ENCODE results near the gene APLP2.
"Not testable (repeated sequence)": the region's sequence is repeated elsewhere in the genome, so short reads cannot be mapped to it uniquely, and the experiment has no call there.

The APLP2 gene

DNA sequence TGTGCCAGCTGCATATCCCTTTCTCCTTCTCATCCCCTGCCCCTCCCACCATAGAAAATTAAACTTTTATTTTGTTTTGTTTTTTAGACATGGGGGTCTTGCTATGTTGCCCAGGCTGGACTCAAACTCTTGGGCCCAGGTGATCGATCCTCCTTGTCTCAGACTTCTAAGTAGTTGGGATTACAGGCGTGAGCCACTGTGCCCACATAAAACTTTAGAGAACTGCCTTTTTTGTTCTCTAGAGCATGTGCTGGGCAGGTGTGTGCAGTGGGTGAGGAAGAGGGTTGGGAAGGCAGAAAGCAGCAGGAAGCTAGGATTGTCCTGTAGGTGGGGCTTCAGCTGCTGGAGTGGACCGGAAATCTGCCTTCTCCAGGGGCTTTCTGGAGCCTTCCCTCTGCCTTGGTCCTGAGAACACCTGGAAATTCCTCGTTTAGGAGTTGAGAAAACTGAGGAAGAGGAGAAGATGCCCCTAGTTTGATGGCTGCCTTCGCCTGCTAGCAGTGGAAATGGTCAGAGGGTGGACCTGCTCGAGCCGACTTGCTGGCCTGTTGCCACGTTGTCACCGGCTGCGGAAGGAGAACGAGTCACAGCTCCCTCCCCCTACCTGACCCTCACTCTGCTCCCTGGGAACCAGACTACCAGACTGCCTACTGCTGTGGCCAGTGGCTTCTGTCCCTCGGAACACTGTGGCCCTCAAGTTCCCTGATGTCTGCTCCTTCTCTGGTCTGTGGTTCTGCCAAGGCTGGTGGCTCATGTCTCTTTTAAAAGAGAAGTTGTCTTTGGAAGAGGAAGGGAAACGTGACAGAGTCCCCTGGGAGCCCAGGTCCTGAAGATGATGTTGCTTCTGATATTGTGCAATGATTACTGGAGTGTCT is 93.9 kb downstream of the APLP2 start:
- Mint-ChIP-seq H3K27me3 (peaks cover 90% of the 10 kb centered on the region), H3K4me1 (peaks cover 13% of the 10 kb centered on the region), H3K4me3 (no peak overlapping the region), H3K27ac (ENCODE audit: low read depth) (no peak overlapping the region), H3K9me3 (no peaks in the 10 kb centered on the region), H3K36me3 (ENCODE audit: insufficient read depth) (no peaks in the 10 kb centered on the region)
- DNase-seq (ENCODE audit: low spot score in 2 of 2) (no peak), ATAC-seq (replicated peaks; ENCODE audit: extremely low read depth, poor library complexity, severe bottlenecking) (no peak)

DNA sequence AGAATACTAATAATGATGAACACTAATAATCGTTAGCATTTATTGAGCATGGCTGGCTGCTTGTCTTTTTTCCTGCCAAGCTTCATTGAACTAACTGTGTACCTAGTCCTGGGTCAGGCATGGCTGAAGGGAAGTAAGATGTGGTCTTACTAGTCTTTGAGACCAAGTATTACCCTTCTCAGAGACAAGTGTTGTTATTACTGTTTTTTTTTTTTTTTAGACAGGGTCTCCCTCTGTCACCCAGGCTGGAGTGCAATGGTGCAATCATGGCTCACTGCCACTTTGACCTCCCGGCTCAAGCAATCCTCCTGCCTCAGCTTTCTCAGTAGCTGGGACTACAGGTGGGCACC is 94.5 kb downstream of the APLP2 start:
- H3K36me3 Mint-ChIP-seq (ENCODE audit: insufficient read depth) = no peaks in the 10 kb centered on the region

DNA sequence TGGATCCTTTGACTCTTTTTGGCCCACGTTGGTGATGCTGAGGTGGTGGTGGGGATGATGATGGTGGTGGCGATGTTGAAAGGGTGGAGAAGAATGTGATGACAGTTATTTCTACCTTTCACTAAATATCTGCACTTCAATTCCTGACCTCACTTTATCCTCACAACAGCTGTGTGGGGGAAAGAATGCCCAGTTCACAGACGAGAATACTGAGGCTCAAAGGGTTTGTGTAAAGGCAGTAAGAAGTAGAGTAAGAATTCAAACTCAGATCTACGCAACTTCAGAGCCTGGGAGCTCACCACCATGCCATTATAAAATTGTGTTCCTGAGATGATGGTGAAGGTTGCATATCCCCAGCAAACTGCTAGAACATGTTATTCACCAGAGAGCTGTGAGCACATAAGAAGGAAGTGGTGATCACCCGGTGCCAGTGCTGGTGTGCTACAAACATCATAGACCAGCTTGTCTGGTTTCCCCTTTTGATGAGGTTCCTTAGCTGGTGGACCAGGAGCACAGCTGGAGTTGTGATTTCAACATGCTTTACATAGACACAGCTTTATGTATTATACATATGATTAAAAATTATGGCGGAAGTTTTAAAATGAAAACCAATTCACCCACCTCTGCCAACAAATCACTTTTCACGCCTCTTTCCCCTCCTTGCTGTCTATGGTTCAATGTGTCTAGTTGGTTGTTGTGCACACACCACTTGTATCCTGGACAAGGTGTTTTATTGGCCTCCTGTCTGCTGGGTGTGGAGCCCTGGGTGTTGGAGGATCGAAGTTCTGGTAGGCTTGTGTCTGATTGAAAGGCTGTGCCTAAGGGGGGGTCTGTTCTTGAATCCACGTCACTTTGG is 96.1 kb downstream of the APLP2 start:
- no peak for DNase-seq (ENCODE audit: low spot score in 2 of 2)
- ATAC-seq (replicated peaks; ENCODE audit: extremely low read depth, poor library complexity, severe bottlenecking) = no peak
- Mint-ChIP-seq H3K9me3 (no peaks in the 10 kb centered on the region), H3K36me3 (ENCODE audit: insufficient read depth) (no peaks in the 10 kb centered on the region), H3K4me1 (peaks cover 5% of the 10 kb centered on the region), H3K27ac (ENCODE audit: low read depth) (no peak overlapping the region), H3K27me3 (peaks cover 95% of the 10 kb centered on the region), H3K4me3 (no peak overlapping the region)

More for the DNA sequence above, 94.5 kb downstream of the APLP2 start:
- Mint-ChIP-seq H3K4me3 (no peak overlapping the region), H3K4me1 (peaks cover 6% of the 10 kb centered on the region), H3K27ac (ENCODE audit: low read depth) (no peak overlapping the region), H3K27me3 (peaks cover 90% of the 10 kb centered on the region), H3K9me3 (no peaks in the 10 kb centered on the region)
- no peak for DNase-seq (ENCODE audit: low spot score in 2 of 2)
- ATAC-seq (replicated peaks; ENCODE audit: extremely low read depth, poor library complexity, severe bottlenecking) = no peak

GRCh38 chr11:130166457-130166784 is 96.7 kb downstream of the APLP2 start:
- Mint-ChIP-seq H3K27me3 (peaks cover 89% of the 10 kb centered on the region), H3K4me1 (peaks cover 4% of the 10 kb centered on the region), H3K36me3 (ENCODE audit: insufficient read depth) (no peaks in the 10 kb centered on the region), H3K9me3 (no peaks in the 10 kb centered on the region), H3K27ac (ENCODE audit: low read depth) (no peak overlapping the region), H3K4me3 (no peak overlapping the region)
- peak; percentile 19 for ATAC-seq (replicated peaks; ENCODE audit: extremely low read depth, poor library complexity, severe bottlenecking)
- no peak for DNase-seq (ENCODE audit: low spot score in 2 of 2)

- H3K9me3 Mint-ChIP-seq = no peaks in the 10 kb centered on the region
- no peak for ATAC-seq (replicated peaks; ENCODE audit: extremely low read depth, poor library complexity, severe bottlenecking)
- H3K4me3 Mint-ChIP-seq = no peak overlapping the region
- H3K27ac Mint-ChIP-seq (ENCODE audit: low read depth) = no peak overlapping the region
- H3K36me3 Mint-ChIP-seq (ENCODE audit: insufficient read depth) = no peaks in the 10 kb centered on the region
- H3K27me3 Mint-ChIP-seq = peaks cover 82% of the 10 kb centered on the region
- no peaks in the 10 kb centered on the region for H3K4me1 Mint-ChIP-seq
- no peak for DNase-seq (ENCODE audit: low spot score in 2 of 2)
Measured at GRCh38 chr11:130167146-130167545, 97.5 kb downstream of the APLP2 start.

GRCh38 chr11:130168105-130168504 is 98.4 kb downstream of the APLP2 start:
- H3K27me3 Mint-ChIP-seq = peaks cover 79% of the 10 kb centered on the region
- H3K4me3 Mint-ChIP-seq = no peak overlapping the region
- H3K9me3 Mint-ChIP-seq = no peaks in the 10 kb centered on the region
- H3K4me1 Mint-ChIP-seq = no peaks in the 10 kb centered on the region
- no peaks in the 10 kb centered on the region for H3K36me3 Mint-ChIP-seq (ENCODE audit: insufficient read depth)
- no peak for DNase-seq (ENCODE audit: low spot score in 2 of 2)
- ATAC-seq (replicated peaks; ENCODE audit: extremely low read depth, poor library complexity, severe bottlenecking) = no peak
- no peak overlapping the region for H3K27ac Mint-ChIP-seq (ENCODE audit: low read depth)

GRCh38 chr11:130170345-130170744 is 100.7 kb downstream of the APLP2 start:
- no peak overlapping the region for H3K4me3 Mint-ChIP-seq
- no peak overlapping the region for H3K27ac Mint-ChIP-seq (ENCODE audit: low read depth)
- H3K36me3 Mint-ChIP-seq (ENCODE audit: insufficient read depth) = no peaks in the 10 kb centered on the region
- no peak for ATAC-seq (replicated peaks; ENCODE audit: extremely low read depth, poor library complexity, severe bottlenecking)
- peaks cover 82% of the 10 kb centered on the region for H3K27me3 Mint-ChIP-seq
- H3K9me3 Mint-ChIP-seq = peaks cover 5% of the 10 kb centered on the region
- no peaks in the 10 kb centered on the region for H3K4me1 Mint-ChIP-seq
- no peak for DNase-seq (ENCODE audit: low spot score in 2 of 2)

DNA sequence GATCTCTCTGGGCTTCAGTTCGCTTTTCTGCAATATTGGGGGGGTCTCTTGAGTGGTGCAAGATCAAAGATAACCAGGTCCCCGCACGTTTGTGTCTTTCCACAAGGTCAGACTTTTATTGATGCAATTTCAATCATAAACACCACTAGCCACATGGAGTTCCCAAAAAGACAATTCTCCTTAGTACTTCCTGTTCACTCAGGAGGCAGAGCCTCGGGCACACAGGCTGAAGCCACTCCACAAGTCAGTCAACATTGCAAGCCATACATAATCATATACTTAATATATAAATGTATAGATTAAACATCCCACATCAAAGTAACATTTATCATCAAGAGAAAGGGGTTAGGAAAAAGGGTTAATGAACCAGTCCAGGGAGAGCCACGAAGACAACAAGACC is 101.8 kb downstream of the APLP2 start:
- DNase-seq (ENCODE audit: low spot score in 2 of 2) = no peak
- no peak overlapping the region for H3K4me3 Mint-ChIP-seq
- ATAC-seq (replicated peaks; ENCODE audit: extremely low read depth, poor library complexity, severe bottlenecking) = no peak
- H3K27me3 Mint-ChIP-seq = peaks cover 73% of the 10 kb centered on the region
- H3K27ac Mint-ChIP-seq (ENCODE audit: low read depth) = no peak overlapping the region
- H3K9me3 Mint-ChIP-seq = peaks cover 5% of the 10 kb centered on the region
- H3K4me1 Mint-ChIP-seq = no peaks in the 10 kb centered on the region
- H3K36me3 Mint-ChIP-seq (ENCODE audit: insufficient read depth) = no peaks in the 10 kb centered on the region

- H3K36me3 Mint-ChIP-seq (ENCODE audit: insufficient read depth); H3K9me3 Mint-ChIP-seq; H3K4me1 Mint-ChIP-seq; DNase-seq (ENCODE audit: low spot score in 2 of 2); H3K27ac Mint-ChIP-seq (ENCODE audit: low read depth); ATAC-seq (replicated peaks; ENCODE audit: extremely low read depth, poor library complexity, severe bottlenecking); H3K4me3 Mint-ChIP-seq: not testable (repeated sequence)
- H3K27me3 Mint-ChIP-seq = peaks cover 68% of the 10 kb centered on the region
Measured at GRCh38 chr11:130172001-130172400, 102.3 kb downstream of the APLP2 start.

GRCh38 chr11:130174642-130175041 is 104.9 kb downstream of the APLP2 start:
- Mint-ChIP-seq H3K9me3 (peaks cover 5% of the 10 kb centered on the region), H3K36me3 (ENCODE audit: insufficient read depth) (no peaks in the 10 kb centered on the region), H3K27ac (ENCODE audit: low read depth) (no peak overlapping the region), H3K27me3 (peaks cover 43% of the 10 kb centered on the region), H3K4me3 (no peak overlapping the region), H3K4me1 (no peaks in the 10 kb centered on the region)
- no peak for DNase-seq (ENCODE audit: low spot score in 2 of 2)
- ATAC-seq (replicated peaks; ENCODE audit: extremely low read depth, poor library complexity, severe bottlenecking) = no peak

DNA sequence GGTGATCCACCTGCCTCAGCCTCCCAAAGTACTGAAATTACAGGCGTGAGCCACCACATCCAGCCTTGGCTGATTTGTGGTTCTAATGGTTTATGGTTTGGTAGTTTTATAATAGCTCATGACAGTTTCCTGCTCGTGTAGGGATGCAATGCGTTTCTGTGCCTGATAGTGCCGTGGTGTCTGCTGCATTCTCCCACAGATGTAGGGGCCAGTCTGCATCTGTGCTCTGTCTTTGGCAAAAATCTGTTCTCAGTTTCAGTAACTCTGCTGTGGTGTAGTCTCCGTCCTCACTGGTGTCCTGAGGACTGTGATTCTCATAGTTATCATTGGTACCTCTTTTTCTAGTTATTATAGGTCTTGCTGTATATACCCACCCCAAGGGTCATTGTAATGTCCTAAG is 106.2 kb downstream of the APLP2 start:
- H3K27me3 Mint-ChIP-seq = peaks cover 45% of the 10 kb centered on the region
- H3K4me1 Mint-ChIP-seq = no peaks in the 10 kb centered on the region
- H3K36me3 Mint-ChIP-seq (ENCODE audit: insufficient read depth) = no peaks in the 10 kb centered on the region
- H3K4me3 Mint-ChIP-seq = no peak overlapping the region
- no peak for ATAC-seq (replicated peaks; ENCODE audit: extremely low read depth, poor library complexity, severe bottlenecking)
- DNase-seq (ENCODE audit: low spot score in 2 of 2) = no peak
- no peak overlapping the region for H3K27ac Mint-ChIP-seq (ENCODE audit: low read depth)
- H3K9me3 Mint-ChIP-seq = peaks cover 5% of the 10 kb centered on the region

- H3K36me3 Mint-ChIP-seq (ENCODE audit: insufficient read depth) = no peaks in the 10 kb centered on the region
- H3K27me3 Mint-ChIP-seq = peaks cover 46% of the 10 kb centered on the region
- peaks cover 5% of the 10 kb centered on the region for H3K9me3 Mint-ChIP-seq
- no peak for ATAC-seq (replicated peaks; ENCODE audit: extremely low read depth, poor library complexity, severe bottlenecking)
- H3K4me1 Mint-ChIP-seq = no peaks in the 10 kb centered on the region
- no peak overlapping the region for H3K27ac Mint-ChIP-seq (ENCODE audit: low read depth)
- no peak for DNase-seq (ENCODE audit: low spot score in 2 of 2)
- no peak overlapping the region for H3K4me3 Mint-ChIP-seq
Measured at GRCh38 chr11:130177782-130178181, 108.1 kb downstream of the APLP2 start.

Data from central memory CD8-positive, alpha-beta T cell (primary cell).